ENCODE results near the gene CNTNAP5. TPM values are rescaled to one million over a fixed set of nuclear protein-coding genes. Genes with fewer than 3 reads are reported as not detected.

Gene CNTNAP5
- total and polyA plus RNA-seq, 2 of the 8 experiments (the other 6 are each of a cell fraction or from before 2014, with no cell fraction given) = 0.11 to 0.76 TPM

GRCh38 chr2:124104914-124105313 lies 79.8 kb downstream of the CNTNAP5 start:
- POLR2A ChIA-PET (ENCODE audit: partially characterized antibody) = no interaction called here
- no peak overlapping the region for H4K5ac ChIP-seq (ENCODE audit: insufficient read length, low read depth, low read length)
- no peak overlapping the region for H2BK5ac ChIP-seq (ENCODE audit: low read depth, low read length)
- no peak overlapping the region for H3K4me2 ChIP-seq (ENCODE audit: insufficient read depth in 1 of 2, low read depth in 2 of 2, low read length in 2 of 2)
- no peak overlapping the region for H4K91ac ChIP-seq (replicated peaks; ENCODE audit: insufficient read length, low read length)
- H2AFZ ChIP-seq (ENCODE audit: low read length) = no peak overlapping the region
- no peaks in the 10 kb centered on the region for H4K20me1 ChIP-seq (replicated peaks in 1 of 2; ENCODE audit: control insufficient read depth in 1 of 2, insufficient read depth in 2 of 2, low read length in 2 of 2)
- H3K36me3 ChIP-seq (ENCODE audit: control insufficient read depth in 2 of 4, insufficient read depth in 4 of 4, low read length in 3 of 4) = no peaks in the 10 kb centered on the region
- H3K14ac ChIP-seq (ENCODE audit: insufficient read length) = no peak overlapping the region
- no peak overlapping the region for H2AK5ac ChIP-seq (ENCODE audit: low read depth, low read length)
- H4K8ac ChIP-seq (ENCODE audit: extremely low read depth, insufficient read depth, low read length) = no peak overlapping the region
- H3K9ac ChIP-seq (replicated peaks in 1 of 4; ENCODE audit: extremely low read depth in 1 of 4, low read depth in 3 of 4, low read length in 3 of 4) = no peak overlapping the region
- DNase-seq (ENCODE audit: low read depth in 1 of 2, low spot score in 2 of 2) (no peak), FAIRE-seq (no peak)
- no peak overlapping the region for H2BK15ac ChIP-seq (ENCODE audit: low read length)
- H3K9me3 ChIP-seq (ENCODE audit: insufficient read depth in 2 of 2, low read depth in 1 of 2, low read length in 1 of 2) = no peaks in the 10 kb centered on the region
- no peak overlapping the region for H3K18ac ChIP-seq (ENCODE audit: extremely low read depth, low read length)
- no peaks in the 10 kb centered on the region for H3K79me2 ChIP-seq (ENCODE audit: control insufficient read depth in 1 of 2, insufficient read depth in 2 of 2, low read length in 2 of 2)
- no peak overlapping the region for H3K56ac ChIP-seq (replicated peaks; ENCODE audit: insufficient read length, low read depth, low read length)
- CTCF ChIA-PET (ENCODE audit: partially characterized antibody) = no interaction called here
- H2BK12ac ChIP-seq (ENCODE audit: low read depth, low read length) = no peak overlapping the region
- H2BK120ac ChIP-seq (replicated peaks; ENCODE audit: low read depth, low read length) = no peak overlapping the region
- no peaks in the 10 kb centered on the region for H3K79me1 ChIP-seq (ENCODE audit: low read depth, low read length)
- no peak overlapping the region for H3K23ac ChIP-seq (ENCODE audit: insufficient read length)
- H3K27me3 ChIP-seq (replicated peaks in 1 of 4; ENCODE audit: control insufficient read depth in 3 of 4, extremely low read depth in 1 of 4, insufficient read depth in 3 of 4, low read length in 3 of 4) = no peaks in the 10 kb centered on the region
- no peak overlapping the region for H2BK20ac ChIP-seq (ENCODE audit: low read length)
- no peak overlapping the region for H3K4ac ChIP-seq (replicated peaks; ENCODE audit: insufficient read length, low read depth, low read length)
- H3K4me1 ChIP-seq (replicated peaks in 1 of 4; ENCODE audit: control insufficient read depth in 3 of 4, insufficient read depth in 4 of 4, low read length in 3 of 4) = peaks cover 0 to 4% (median 2%) of the 10 kb centered on the region in 4 experiments; a peak in 2 of 7 replicates
- H3K23me2 ChIP-seq (ENCODE audit: low read depth, low read length) = no peaks in the 10 kb centered on the region
- H3K27ac ChIP-seq (ENCODE audit: low read depth, low read length) = no peak overlapping the region
- no peak overlapping the region for H3K4me3 ChIP-seq (ENCODE audit: extremely low read depth in 1 of 4, insufficient read depth in 2 of 4, low read depth in 3 of 4, low read length in 4 of 4)
- 93% methylated on average over 1 of the region's 1 CpG; no CpG with 5 or more reads in 1 of the 2 experiments for WGBS, 2 experiments (ENCODE audit: extremely low coverage in 1 of 2, insufficient coverage in 1 of 2, insufficient read length in 1 of 2, insufficient replicate concordance in 2 of 2, low coverage in 1 of 2, low lambda C conversion rate in 2 of 2, missing lambda C conversion rate in 1 of 2)
- TF ChIP-seq EGR1 (IDR thresholded peaks at IDR 0.05; ENCODE audit: borderline replicate concordance, low read depth, low read length) (no peak), SIX5 (IDR thresholded peaks at IDR 0.05; ENCODE audit: low read depth, low read length) (no peak), BRCA1 (IDR thresholded peaks at IDR 0.05; ENCODE audit: low read depth, low read length) (no peak)

Data from H1 (cell line).